ENCODE measurements around the gene PPP2R1B.
"Not testable (repeated sequence)": the region's sequence is repeated elsewhere in the genome, so short reads cannot be mapped to it uniquely, and the experiment has no call there.

The PPP2R1B gene

DNA sequence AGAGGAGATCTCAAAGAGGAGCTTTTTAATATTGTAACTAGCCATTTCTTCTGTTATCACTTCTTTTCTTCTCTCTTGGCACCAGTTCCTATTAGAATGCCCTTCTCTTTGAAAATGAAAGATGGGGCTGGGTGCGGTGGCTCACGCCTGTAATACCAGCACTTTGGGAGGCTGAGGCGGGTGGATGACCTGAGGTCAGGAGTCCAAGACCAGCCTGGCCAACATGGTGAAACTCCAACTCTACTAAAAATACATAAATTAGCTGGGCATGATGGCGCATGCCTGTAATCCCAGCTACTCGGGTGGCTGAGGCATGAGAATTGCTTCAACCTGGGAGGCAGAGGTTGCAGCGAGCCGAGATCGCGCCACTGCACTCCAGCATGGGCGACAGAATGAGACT is 18.1 kb upstream of the PPP2R1B start:
- not testable (repeated sequence) for FAIRE-seq; DNase-seq (ENCODE audit: insufficient read length, low spot score)

DNA sequence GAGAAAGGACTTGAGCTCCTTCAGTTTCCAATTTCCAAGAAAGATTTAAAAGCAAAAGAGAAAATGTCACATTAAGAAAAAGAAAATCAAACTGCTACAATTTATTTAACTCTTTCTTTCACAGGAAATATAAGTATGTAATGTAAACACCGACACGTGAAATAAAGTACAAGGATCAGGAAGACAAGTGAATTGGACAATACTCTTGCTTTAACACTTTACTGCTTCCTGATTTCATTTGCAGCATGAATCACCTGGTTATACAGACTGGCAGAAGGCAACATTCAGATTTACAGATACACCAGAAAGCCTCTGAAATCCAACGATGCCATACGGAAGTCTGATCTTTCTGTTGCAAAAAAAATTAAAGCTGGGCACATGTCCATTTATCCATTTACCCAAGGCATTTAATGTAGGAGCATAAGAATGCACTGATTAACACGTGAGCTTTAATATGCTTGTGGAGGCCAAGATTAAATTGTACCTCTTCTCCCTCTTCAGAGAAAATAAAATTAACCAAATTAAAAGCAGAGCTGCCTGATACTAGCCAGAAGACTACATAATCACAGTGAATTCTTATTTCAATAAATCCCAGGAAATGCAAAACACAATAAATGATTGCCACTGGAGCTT is 16.0 kb upstream of the PPP2R1B start:
- FAIRE-seq (no peak), DNase-seq (ENCODE audit: insufficient read length, low spot score) (no peak)

DNA sequence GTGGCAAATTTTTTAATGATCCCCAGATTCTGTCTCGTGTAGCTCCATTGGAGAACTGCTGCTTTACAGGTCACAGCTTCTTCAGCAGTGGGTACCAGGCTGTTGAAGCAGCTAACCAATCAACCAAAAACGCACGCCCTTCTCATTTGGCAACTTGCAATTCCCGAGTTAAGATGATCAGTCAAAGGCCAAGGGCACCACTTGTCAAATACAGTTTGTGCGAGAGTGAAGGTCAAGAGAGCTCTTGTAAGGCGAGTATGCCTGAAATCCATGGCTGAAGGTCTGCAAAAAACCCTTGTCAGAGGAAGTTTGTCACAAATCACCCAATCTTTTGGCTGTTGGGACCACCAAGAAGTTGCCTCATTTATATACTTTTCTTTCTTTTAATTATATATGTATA is 12.9 kb upstream of the PPP2R1B start:
- no peak for DNase-seq (ENCODE audit: insufficient read length, low spot score)
- FAIRE-seq: no peak

DNA sequence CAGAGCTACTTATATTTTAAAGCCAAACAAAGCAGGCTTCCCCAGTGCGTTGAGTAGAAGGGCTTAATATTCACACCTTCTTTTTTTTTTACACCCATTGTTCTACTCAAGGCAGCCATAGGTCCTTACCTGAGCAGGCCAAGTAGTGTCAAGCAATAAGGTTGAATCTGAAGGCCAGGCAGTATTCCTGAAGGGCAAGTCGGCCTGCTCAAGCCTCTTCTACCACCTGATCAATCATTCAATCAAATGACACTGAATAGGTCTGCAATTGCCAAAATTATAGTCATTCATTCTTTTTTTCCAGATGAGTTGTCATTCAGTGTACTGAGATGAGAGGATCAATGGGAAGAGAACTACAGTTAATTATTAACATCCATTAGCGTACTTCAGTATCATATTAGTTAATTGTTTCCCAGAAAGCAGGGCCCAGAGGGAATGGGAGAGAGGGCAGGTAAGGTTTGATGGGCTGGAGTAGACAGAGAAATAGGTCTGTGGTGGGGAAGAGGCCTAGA is 11.9 kb upstream of the PPP2R1B start:
- FAIRE-seq: peak; percentile 8

DNA sequence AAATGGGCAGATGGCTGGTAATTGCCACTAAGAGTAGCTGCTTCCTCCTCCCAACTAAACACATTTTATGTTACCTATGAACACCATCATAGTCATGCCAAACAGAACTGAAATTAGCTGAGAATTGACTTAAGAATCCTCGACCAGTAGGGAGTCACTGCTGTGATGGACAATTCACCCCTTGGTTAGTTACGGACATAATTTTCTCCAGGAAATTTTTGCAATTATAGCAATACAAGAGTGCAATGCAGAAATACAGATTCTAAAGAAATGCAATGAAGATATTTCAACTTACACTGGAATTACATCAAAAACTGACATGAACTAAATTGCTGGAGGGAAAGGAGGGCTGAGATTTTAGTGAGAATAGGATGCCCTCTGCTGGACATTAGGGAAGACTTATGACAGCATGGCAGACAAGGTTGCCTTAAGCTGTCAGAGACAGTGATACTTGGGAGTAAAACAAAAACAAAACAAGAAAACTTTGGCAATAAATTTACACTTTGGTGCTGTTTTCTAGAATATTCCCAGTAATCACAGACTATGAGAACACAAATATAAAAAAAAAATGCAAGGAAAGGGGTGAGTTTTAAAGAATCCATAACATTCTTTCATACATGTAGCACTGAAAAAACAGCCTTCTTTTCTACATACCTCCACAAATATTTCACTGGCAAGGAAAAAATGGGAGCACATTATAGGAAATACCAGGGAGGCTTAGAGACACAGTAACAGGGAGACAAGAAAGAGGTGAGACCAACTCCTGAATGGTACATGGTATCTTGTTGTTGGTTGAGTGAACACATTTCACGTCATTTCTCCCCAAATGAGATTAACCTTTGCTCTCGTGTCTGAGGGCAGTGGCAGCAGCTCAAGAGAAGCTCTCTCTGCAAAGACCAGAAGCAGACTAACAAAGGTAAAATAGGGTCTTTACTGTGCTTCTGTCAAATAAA is 11.2 kb upstream of the PPP2R1B start:
- DNase-seq (ENCODE audit: insufficient read length, low spot score): peak; percentile 33
- FAIRE-seq: peak; percentile 93

More for the DNA sequence above, 11.9 kb upstream of the PPP2R1B start:
- no peak for DNase-seq (ENCODE audit: insufficient read length, low spot score)

DNA sequence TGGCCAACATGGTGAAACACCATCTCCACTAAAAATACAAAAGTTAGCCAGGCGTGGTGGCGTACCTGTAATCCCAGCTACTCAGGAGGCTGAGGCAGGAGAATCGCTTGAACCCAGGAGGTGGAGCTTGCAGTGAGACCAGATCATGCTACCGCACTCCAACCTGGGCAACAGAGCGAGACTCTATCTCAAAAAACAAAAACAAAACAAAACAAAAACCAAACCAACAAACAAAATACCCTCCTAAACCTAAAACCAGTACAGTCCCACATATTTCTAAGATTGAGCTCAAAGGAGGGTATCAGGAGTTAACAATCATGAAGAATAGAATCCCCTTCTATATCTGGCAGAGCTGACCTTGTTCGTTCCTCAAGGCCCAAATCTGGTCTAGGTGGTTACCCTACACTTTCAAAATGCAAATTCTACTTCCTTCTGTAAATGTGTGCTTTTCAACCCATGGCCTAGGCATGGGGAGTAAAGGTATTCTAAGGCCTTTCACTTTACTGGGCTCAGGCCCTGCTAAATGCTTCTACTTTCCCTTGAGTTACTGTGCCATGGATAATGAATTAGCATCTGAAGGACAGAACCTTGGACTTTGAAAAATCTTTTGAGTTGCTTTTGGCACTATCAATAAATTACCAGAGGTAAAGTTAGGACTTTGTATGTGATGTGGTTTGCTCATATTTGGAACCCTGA is 10.4 kb upstream of the PPP2R1B start:
- peak; percentile 97 for FAIRE-seq
- peak; percentile 56 for DNase-seq (ENCODE audit: insufficient read length, low spot score)

DNA sequence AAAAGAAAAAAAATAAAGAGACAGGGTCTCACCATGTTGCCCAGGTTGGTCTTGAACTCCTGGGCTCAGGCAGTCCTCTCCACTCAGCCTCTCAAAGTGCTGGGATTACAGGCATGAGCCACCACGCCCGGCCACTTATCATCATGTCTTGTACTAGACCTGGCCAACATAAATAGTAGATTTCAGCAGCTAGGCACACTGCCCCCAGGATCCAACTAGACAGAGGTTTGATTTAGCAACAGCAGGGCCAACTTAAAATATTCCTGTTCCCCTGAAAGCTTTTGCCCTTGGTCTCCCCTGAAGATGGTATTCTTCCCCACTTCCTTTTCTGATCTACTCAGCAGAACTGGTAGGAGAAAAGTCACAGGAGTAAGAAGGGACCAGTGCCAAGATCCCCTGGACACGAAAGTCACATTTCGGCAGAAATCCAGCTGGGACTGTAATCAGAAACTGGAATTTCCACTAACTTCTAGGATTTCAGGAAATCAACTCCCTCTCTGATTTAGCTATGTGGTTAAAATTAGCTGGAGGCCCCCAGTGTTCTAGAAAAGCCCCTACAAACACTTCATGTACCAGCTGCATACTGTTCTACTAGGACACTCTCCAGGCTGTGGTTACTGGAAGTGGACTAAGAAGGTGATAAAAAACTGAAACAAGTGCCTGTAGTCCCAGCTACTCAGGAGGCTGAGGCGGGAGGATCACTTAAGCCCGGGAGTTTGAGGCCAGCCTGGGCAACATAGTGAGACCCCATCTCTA is 8.9 kb upstream of the PPP2R1B start:
- FAIRE-seq: no peak
- no peak for DNase-seq (ENCODE audit: insufficient read length, low spot score)

DNA sequence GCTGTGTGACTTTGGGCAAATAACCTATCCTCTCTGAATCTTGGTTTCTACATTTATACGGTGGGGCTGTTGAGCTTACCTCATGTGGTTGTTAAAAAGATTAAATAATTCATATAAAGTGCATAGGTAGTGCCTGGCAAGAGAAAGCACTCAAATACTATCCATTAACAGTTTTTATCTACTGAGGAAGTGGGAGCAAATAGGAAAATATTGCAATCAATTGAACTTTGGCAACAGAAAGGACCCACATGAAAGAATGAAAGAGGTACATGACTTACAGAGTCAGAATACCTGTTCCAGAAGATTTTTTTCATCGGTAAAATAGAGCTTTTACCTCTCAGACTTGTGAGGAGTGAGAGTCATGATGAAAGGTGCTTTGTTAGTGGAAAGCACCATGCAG is 6.3 kb upstream of the PPP2R1B start:
- FAIRE-seq (no peak), DNase-seq (ENCODE audit: insufficient read length, low spot score) (no peak)

DNA sequence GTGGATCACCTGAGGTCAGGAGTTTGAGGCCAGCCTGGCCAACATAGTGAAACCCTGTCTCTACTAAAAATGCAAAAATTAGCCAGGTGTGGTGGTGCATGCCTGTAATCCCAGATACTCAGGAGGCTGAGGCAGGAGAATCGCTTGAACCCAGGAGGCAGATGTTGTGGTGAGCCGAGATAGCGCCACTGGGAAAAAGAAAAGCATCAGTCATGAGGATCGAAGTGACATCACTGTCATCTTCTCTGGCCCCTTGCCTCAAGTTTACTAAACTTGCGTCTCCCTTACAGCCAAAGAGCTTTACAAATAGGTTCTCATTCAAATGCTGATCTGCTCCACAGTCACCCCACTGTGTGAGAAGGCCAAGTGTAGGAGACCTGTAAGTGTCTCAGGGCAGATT is 5.0 kb upstream of the PPP2R1B start:
- DNase-seq (ENCODE audit: insufficient read length, low spot score); FAIRE-seq: not testable (repeated sequence)

DNA sequence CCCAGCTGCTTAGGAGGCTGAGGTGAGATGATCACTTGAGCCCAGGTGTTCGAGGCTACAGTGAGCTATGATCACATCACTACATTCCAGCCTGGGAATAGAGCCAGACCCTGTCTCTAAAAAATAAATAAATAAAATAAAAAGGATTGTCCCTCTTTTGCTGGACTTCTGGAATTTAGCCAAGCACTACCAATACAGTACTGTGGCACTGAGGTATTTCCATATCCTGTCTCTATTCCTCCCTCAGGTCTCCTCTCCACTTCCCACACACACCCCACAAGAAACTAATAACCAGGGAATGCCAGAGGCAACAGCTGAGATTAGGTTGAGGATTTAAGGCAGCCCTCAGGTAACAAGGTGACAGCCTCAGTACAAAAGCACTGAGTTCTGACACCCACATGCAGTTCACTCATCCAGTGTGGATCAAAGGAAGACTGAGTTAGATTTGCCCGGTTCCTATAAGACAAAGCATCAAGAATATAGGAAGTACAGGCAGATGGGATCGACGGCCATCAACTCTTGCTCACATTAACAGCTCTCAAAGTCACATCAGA is 4.5 kb upstream of the PPP2R1B start:
- DNase-seq (ENCODE audit: insufficient read length, low spot score) (no peak), FAIRE-seq (no peak)

DNA sequence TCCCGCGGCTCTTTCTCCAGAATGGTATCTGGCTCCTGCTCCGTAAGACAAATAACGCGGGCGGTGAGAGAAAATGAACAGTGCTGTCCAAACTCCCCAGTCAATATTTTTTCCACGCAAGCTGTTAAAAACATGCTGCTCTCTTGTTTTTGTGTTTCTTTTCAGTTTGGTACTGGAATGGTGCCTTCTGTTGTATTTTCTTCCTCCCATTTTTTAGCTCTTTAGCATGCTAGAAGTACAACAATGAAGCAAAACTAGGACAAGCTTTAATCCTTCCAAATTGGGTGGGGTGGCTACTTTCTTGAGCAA is 599 bp upstream of the PPP2R1B start:
- DNase-seq (ENCODE audit: insufficient read length, low spot score): no peak
- peak; percentile 71 for FAIRE-seq

DNA sequence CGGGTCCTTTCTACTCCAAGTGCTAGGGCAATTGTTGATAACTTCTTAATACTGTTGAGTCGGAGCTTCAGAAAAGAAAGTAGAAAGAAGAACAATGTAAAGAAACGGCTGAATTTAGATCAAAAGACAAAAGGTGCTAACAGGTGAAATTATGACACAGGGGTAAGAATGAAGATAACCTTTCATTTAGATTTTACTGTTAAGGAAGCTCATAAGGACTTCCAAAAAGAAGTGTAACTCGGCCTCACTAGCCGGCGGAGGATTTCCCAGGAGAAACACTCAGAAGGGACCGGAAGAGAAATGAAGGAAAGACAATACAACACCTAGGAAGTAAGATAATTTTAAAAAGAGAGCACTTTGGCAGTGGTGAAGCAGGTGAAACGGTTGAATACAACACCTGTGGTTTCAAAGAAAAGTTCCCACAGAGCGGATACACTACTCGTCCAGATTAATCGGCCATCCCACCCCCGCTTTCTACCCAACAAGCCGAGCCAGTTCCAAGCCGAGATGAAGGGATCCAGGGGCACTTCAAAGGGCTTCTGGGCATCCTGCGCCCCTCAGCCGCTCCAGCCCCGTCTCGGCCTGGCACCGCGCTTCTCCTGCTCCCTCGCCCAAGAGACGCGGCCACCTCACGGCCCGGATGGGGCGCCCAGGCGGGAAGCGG is 737 bp downstream of the PPP2R1B start:
- DNase-seq (ENCODE audit: insufficient read length, low spot score) (no peak), FAIRE-seq (peak; percentile 53)

DNA sequence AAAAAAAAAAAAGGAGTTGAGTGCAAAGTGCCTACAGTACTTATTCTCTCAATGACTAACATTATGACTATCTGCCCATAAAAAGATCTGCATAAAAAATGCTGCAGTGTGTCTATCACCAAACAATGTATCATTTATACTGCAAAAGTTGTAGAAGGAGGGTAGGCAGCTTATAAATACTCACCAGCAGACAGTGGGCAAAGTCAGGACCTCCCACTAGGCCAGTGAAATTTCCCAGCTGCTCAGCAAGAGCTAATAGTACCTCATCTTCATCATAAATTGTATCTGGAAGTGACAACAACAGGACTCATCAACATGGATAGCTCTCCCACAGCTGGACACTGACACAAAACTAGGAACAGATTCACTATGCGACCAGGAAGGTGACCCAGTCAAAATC is 1.6 kb downstream of the PPP2R1B start:
- FAIRE-seq: no peak
- DNase-seq (ENCODE audit: insufficient read length, low spot score): no peak

DNA sequence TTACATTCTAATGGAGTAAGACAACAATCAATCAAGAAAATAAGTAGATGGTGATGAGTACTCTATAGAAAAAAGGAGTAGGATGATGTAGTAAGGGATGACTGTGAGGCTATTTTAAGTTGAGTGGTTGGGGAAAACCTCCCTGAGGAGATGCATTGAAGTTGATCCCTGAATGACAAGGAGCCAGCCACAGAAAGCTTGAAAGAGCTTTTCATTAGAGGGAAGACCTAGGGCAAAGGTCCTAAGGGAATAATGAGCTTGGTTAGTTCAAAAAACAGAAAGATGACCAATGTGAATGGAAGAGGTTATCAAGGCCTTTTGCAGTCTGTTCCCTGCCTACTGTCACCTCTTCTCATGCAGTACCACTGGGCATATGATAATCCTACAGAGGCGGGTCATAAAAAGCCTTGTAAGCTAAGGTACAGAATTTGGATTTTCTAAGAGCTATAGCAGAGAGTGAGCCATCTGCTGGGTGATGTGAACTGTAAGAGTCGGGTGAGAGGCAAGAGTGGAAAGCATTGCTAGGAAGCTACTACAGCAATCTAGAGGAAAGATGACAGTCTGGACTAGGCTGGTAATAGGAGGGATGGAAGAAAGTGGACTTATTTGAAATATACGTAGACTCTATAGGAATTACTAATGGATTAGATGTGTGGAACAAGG is 3.1 kb downstream of the PPP2R1B start:
- DNase-seq (ENCODE audit: insufficient read length, low spot score) (no peak), FAIRE-seq (no peak)

DNA sequence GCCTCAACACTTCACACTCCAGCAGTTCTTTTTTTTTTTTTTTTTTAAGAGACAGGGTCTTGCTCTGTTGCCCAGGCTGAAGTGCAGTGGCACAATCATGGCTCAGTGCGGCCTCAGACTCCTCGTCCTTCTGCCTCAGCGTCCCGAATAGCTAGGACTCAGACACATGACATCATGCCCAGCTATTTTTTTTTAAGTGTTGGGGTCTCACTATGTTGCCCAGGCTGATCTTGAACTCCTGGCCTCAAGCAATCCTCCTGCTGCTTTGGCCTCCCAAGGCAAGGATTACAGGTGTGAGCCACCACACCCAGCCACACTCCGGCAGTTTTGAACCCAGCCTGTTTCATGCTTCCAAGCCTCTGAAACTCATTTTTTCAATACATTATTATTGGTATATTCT is 3.7 kb downstream of the PPP2R1B start:
- no peak for FAIRE-seq

DNA sequence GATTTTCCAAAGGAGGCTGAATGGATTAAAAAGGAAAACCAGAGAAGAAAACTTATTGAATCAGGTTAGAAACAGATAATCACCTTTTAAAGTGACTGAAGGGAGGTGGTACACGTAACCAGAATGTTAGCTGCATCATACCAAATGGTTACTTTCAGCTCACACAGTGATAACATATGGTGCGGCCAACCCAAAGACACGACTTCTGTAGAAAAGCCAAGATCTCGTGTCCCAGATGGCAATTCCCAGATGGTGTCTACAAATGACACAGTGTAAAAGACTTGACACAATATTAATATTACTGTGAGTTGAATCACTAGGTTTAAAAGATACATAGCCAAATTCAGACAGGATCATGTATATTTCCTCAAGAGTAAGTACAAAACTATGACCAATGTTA is 5.2 kb downstream of the PPP2R1B start:
- FAIRE-seq: no peak
- DNase-seq (ENCODE audit: insufficient read length, low spot score): no peak

More for the DNA sequence above, 3.7 kb downstream of the PPP2R1B start:
- no peak for DNase-seq (ENCODE audit: insufficient read length, low spot score)

DNA sequence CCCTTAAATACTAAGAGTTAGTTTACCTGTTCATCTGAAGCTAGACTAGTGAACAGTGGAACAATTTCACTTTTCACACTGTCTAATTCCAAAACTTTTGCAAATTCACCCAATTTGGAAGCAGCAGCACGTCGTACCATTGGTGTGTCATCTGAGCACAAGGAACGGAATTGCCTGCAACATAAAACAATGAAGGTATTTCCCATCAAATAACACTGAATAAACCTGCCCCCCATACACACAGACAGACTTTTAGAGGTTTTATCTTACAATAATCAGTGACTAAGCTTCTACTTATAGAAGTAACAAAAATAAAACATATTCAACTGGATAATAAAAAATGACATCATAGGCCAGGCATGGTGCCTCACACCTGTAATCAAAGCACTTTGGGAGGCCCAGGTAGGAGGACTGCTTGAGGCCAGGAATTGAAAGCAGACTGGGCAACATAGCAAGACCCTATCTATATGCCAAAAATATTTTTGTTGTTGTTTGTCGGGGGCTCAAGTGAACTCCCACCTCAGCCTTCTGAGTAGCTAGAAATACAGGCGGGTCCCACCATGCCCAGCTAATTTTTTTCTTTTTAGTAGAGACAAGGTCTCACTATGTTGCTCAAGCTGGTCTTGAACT is 6.3 kb downstream of the PPP2R1B start:
- FAIRE-seq (no peak), DNase-seq (ENCODE audit: insufficient read length, low spot score) (no peak)

DNA sequence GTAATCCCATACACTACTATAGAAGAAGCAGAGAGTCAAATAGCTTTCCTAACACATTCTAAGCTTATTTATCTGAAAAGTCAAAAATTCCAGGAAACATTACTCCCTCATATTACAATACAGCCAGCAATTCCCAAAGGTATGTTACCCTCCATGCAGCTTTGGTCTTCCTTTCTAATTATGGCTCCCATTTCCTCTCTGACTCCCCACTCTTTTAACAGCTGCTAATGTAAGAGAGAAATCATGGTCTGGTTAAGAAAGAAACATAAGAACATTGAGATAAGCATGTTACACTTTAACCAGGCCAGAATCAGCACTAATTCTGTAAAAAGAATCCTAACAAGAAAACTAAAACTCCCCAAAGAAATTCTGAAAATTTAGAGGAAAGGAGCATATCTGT is 6.8 kb downstream of the PPP2R1B start:
- no peak for DNase-seq (ENCODE audit: insufficient read length, low spot score)
- no peak for FAIRE-seq

DNA sequence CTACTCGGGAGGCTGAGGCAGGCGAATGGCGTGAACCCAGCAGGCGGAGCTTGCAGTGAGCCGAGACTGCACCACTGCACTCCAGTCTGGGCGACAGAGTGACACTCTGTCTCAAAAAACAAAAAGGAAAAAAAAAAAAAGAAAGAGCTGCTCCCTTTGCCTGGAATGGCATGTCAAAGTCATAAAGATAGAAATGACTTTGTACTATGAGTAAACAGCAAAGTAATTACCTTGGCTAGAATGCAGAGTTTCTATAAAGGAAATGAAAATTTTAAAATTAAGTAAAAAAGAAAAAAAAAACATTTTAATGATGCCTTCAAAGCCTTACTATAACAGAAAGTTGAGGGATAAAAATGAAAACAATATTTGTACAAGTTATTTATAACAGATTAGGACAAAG is 10.1 kb downstream of the PPP2R1B start:
- FAIRE-seq (no peak), DNase-seq (ENCODE audit: insufficient read length, low spot score) (no peak)
